Suprapubic skin (tissue), 3 donors: ENCODE measurements around the gene TCF3.

ENCODE experiments used
- CTCF ChIP-seq, 2 donors: fragments of 200-600 bp in 1 of 2; fragments of 450-650 bp in 1 of 2; sonication (generic) in 1 of 2; IDR thresholded peaks; one replicate each; pipeline ENCODE4 v1.5.1; 2016 to 2019; ENCODE audit warnings: antibody characterized with exemption in 2 of 2, mild to moderate bottlenecking in 1 of 2, moderate library complexity in 1 of 2
- POLR2A ChIP-seq, 2 donors: fragments of 450-650 bp; IDR thresholded peaks; one replicate each; pipeline ENCODE4 v1.6.1; 2017; ENCODE audit warnings: antibody characterized with exemption in 2 of 2, mild to moderate bottlenecking in 2 of 2, moderate library complexity in 2 of 2

DNA sequence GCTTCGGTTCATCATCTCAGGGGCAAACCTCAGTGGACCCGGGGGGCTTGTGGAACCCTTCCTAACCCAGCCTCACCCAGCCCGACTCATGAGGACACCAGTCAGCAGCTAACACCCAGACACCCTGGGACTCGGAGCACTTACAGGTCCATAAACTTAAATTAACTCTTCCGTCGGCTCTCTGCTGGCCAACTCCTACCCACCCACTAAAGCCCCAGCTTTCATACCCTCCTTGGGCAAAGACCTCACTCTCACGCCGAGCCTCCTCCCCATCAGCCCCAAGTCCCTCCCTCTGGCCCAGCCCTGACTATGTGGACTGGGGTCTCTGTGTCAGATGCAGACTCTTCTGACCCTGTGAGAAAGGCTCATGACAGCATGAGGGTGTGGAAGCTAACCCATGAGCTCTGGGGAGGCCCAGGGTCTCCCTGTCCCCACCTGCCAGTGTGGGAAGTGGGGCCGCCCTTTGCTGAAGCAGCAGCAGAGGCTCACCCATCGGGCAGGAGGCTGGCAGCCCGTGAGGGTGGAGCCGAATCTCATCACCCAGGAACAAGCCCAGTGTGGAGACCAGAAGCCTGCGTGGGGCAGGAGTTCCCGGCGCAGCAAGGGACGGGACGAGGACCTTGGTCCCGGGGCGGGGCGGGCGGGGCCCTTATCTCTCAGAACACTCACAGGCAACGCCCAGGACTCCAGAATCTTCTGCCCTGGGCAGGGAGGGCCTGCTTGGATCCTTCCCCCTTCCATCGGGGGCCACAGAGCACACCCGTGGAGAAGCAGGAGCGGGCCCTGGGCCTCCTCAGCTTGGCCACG is 19.8 kb downstream of the TCF3 start:
- TF ChIP-seq POLR2A (IDR thresholded peaks at IDR 0.05) (no peak), CTCF (IDR thresholded peaks at IDR 0.05) (no peak)
